Measurements from ENCODE around the gene PRKCA.

PRKCA gene

GRCh38 chr17:66264696-66265095 is 37.7 kb upstream of the PRKCA start:
- no peak for DNase-seq (ENCODE audit: low read depth)
- TF ChIP-seq CTCF (IDR thresholded peaks at IDR 0.05; ENCODE audit: low read depth, low read length, missing control alignments), result no peak
- no peak overlapping the region for H3K4me3 ChIP-seq (ENCODE audit: low read depth, low read length)

- DNase-seq (ENCODE audit: low read depth), result no peak
- TF ChIP-seq CTCF (IDR thresholded peaks at IDR 0.05; ENCODE audit: low read depth, low read length, missing control alignments), result no peak
- no peak overlapping the region for H3K4me3 ChIP-seq (ENCODE audit: low read depth, low read length)
These were observed 34.0 kb upstream of the PRKCA start for GRCh38 chr17:66268247-66268927.

GRCh38 chr17:66270106-66270505 is 32.3 kb upstream of the PRKCA start:
- TF ChIP-seq CTCF (IDR thresholded peaks at IDR 0.05; ENCODE audit: low read depth, low read length, missing control alignments), result no peak
- DNase-seq (ENCODE audit: low read depth), result no peak
- no peak overlapping the region for H3K4me3 ChIP-seq (ENCODE audit: low read depth, low read length)

- DNase-seq (ENCODE audit: low read depth), result no peak
- no peak for TF ChIP-seq CTCF (IDR thresholded peaks at IDR 0.05; ENCODE audit: low read depth, low read length, missing control alignments)
- H3K4me3 ChIP-seq (ENCODE audit: low read depth, low read length), result no peak overlapping the region
These were observed 30.9 kb upstream of the PRKCA start for GRCh38 chr17:66271512-66271911.

- no peak overlapping the region for H3K4me3 ChIP-seq (ENCODE audit: low read depth, low read length)
- DNase-seq (ENCODE audit: low read depth), result no peak
- TF ChIP-seq CTCF (IDR thresholded peaks at IDR 0.05; ENCODE audit: low read depth, low read length, missing control alignments), result no peak
These were observed 29.4 kb upstream of the PRKCA start for GRCh38 chr17:66272811-66273585.

GRCh38 chr17:66273586-66273848 is 28.9 kb upstream of the PRKCA start:
- H3K4me3 ChIP-seq (ENCODE audit: low read depth, low read length), result no peak overlapping the region
- no peak for DNase-seq (ENCODE audit: low read depth)
- TF ChIP-seq CTCF (IDR thresholded peaks at IDR 0.05; ENCODE audit: low read depth, low read length, missing control alignments), result no peak

GRCh38 chr17:66275651-66276050 is 26.8 kb upstream of the PRKCA start:
- TF ChIP-seq CTCF (IDR thresholded peaks at IDR 0.05; ENCODE audit: low read depth, low read length, missing control alignments), result no peak
- H3K4me3 ChIP-seq (ENCODE audit: low read depth, low read length), result no peak overlapping the region
- DNase-seq (ENCODE audit: low read depth), result no peak

All from GM12864 (cell line).